HG02981 (cell line): ENCODE results near the gene MRPL45.

Experiments used
- ATAC-seq: cut with Tn5 transposase; IDR thresholded peaks from one replicate; pipeline ENCODE4 v1.9.1; 2021; ENCODE audit warnings: mild to moderate bottlenecking, moderate library complexity; ENCODE audit not compliant: unreplicated experiment

The MRPL45 gene

GRCh38 chr17:38324772-38325171 lies 27.8 kb downstream of the MRPL45 start:
- ATAC-seq = no peak

GRCh38 chr17:38325221-38325851 lies 28.4 kb downstream of the MRPL45 start:
- no peak for ATAC-seq

GRCh38 chr17:38326996-38327792 lies 30.2 kb downstream of the MRPL45 start:
- no peak for ATAC-seq

- no peak for ATAC-seq
Observed at GRCh38 chr17:38327936-38328335, 31.0 kb downstream of the MRPL45 start.

GRCh38 chr17:38328620-38329019 lies 31.7 kb downstream of the MRPL45 start:
- no peak for ATAC-seq

- no peak for ATAC-seq
Observed at GRCh38 chr17:38329284-38329683, 32.3 kb downstream of the MRPL45 start.

GRCh38 chr17:38329808-38330730 lies 33.1 kb downstream of the MRPL45 start:
- ATAC-seq = no peak

- ATAC-seq = no peak
Observed at GRCh38 chr17:38330941-38331411, 34.0 kb downstream of the MRPL45 start.

GRCh38 chr17:38332735-38333134 lies 35.8 kb downstream of the MRPL45 start:
- no peak for ATAC-seq

GRCh38 chr17:38333635-38334295 lies 36.8 kb downstream of the MRPL45 start:
- no peak for ATAC-seq

- ATAC-seq = no peak
Observed at GRCh38 chr17:38334480-38335364, 37.8 kb downstream of the MRPL45 start.

- ATAC-seq = no peak
Observed at GRCh38 chr17:38336838-38337237, 39.9 kb downstream of the MRPL45 start.

- ATAC-seq = no peak
Observed at GRCh38 chr17:38338053-38338452, 41.1 kb downstream of the MRPL45 start.

- no peak for ATAC-seq
Observed at GRCh38 chr17:38338535-38338934, 41.6 kb downstream of the MRPL45 start.

- no peak for ATAC-seq
Observed at GRCh38 chr17:38339891-38340290, 42.9 kb downstream of the MRPL45 start.

- no peak for ATAC-seq
Observed at GRCh38 chr17:38341035-38341721, 44.2 kb downstream of the MRPL45 start.

- ATAC-seq = no peak
Observed at GRCh38 chr17:38342886-38343607, 46.1 kb downstream of the MRPL45 start.

- ATAC-seq = no peak
Observed at GRCh38 chr17:38343608-38344419, 46.8 kb downstream of the MRPL45 start, which contains the start of gene GPR179. GPR179 (minus strand) TSS chr17:38343956; CDS start chr17:38343789, 167 bp downstream.
